Right kidney (tissue), 1 donor: ENCODE data around the gene SLC39A11.

Source experiments
- DNase-seq: peaks from one replicate; pipeline ENCODE4 v3.0.0-alpha.2; 2016

SLC39A11 gene

GRCh38 chr17:72977771-72978417, 114.6 kb downstream of the SLC39A11 start:
- no peak for DNase-seq

DNA sequence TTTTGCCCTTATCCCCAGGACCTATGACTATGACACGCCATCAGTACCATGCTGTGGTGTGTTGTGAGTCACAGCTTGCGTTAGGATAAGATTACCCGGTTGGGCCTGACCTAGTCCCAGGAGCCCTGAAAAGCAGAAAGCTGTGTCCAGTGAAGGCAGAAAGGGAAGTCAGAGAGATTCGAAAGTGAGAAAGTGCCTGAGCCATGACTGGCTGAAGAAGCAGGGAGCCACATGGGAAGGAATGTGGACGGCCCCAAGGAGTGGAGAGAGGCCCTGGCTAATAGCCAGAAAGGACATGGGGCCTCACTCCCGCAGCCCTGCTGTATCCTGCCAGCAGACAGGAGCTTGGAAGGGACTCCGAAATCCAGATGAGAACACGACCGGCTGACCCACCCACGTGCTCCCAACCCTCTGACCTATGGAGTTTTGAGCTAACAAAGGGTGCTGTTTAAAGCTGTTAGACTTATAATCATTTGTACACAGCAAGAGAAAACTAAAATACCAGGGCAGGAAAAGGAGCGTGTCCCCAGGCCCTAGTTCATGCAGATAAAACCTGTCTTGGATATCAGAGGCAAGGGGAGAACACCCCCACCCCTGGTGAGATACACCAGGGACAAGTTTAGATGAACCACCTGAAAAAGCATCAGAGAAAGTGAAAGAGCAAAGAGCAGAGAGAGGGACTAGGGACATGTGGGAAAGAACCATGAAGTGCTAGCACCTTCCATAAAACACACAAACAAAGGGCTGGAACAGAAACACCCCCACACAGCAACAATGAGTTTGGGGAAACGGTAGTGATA, 115.3 kb downstream of the SLC39A11 start:
- DNase-seq, result peak; percentile 37

DNA sequence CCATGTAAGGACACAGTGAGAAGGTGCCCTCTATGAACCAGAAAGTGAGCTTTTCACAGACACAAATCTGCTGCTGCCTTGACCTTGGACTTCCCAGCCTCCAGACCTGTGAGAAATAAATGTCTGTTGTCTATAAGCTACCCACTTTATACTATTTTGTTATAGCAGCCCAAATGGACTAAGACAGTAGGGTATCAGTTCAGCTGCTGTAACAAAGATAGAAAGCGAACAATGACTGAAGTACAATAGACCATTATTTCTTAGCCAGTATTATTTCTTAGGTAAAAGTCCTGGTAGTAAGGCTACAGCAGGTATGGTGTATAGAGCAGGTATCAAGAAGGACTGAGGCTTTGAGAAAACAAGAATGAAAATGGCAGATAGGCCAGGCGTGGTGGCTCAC, 117.0 kb downstream of the SLC39A11 start:
- no peak for DNase-seq

DNA sequence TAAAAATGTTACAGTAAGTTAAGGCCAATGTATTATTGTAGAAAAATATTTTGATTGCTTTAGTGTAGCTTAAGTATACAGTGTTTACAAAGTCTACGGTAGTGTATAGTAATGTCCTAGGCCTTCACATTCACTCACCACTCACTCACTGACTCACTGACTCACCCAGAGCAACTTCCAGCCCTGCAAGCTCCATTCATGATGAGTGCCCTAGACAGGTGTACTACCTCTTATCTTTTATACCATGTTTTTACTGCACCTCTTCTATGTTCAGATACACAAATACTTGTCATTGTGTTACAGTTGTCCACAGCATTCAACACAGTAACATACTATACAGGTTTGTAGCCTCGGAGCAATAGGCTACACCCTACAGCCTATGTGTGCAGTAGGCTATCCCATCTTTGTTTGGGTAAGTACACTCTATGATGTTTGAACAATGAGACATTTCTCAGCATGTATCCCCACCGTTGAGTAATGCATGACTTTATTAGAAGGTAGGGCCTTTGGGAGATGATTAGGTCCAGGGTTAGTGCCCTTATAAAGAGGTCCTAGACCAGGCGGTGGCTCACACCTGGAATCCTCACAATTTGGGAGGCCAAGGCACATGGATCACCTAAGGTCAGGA, 117.8 kb downstream of the SLC39A11 start:
- no peak for DNase-seq

GRCh38 chr17:72972263-72972951, 120.1 kb downstream of the SLC39A11 start:
- no peak for DNase-seq

GRCh38 chr17:72971226-72971880, 121.1 kb downstream of the SLC39A11 start:
- DNase-seq, result peak; percentile 53

- no peak for DNase-seq
Observed at GRCh38 chr17:72970797-72971196, 121.7 kb downstream of the SLC39A11 start.

DNA sequence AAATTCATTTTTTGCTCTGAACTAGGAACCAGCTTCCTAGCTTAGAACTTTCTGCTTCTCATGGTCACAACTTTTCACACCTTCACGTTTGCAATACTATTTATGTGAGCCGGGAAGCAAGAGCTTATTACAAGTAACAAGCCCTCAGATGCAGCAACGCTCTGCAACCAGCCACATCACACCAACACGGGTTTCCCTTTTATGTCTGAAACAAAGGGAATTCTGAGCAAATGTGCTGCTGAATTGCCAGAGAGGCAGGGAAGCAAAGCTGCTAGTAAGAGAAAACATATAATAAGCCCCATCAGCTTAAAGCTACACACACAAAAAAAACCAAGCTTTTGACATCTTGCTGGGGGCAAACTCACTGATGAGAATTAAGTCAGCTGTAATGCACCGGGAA, 122.2 kb downstream of the SLC39A11 start:
- DNase-seq, result no peak

DNA sequence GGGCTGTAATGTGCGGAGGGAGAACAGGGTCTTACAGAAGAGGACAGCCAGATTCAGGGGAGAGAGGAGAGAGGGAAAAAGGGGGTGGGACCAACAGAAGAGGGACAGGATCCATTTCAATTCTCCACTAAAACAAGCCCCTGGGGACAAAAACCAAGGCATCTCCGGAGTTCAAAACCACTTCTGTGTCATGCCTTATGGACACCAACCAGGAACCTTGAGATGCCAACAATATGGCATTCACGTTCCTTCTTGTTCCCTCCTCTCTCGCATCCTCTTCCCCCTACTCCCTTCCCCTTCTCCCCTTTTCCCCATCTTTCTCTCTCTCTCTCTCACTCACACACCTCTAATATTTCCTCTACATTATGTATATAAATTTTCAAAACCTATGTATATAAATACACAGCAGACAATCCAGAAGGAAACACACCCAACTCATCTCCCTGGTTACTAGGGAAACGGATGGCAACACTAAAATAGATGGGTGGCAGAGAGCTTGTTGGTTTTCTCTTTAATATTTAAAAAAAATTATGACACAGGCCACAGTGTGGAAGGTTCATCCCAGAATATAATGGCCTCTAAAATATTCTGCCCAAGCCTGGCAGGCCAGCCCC, 123.1 kb downstream of the SLC39A11 start:
- DNase-seq, result no peak

- DNase-seq, result no peak
Observed at GRCh38 chr17:72968798-72969197, 123.7 kb downstream of the SLC39A11 start.

- DNase-seq, result no peak
Observed at GRCh38 chr17:72967977-72968585, 124.4 kb downstream of the SLC39A11 start.

- no peak for DNase-seq
Observed at GRCh38 chr17:72967277-72967970, 125.1 kb downstream of the SLC39A11 start.

DNA sequence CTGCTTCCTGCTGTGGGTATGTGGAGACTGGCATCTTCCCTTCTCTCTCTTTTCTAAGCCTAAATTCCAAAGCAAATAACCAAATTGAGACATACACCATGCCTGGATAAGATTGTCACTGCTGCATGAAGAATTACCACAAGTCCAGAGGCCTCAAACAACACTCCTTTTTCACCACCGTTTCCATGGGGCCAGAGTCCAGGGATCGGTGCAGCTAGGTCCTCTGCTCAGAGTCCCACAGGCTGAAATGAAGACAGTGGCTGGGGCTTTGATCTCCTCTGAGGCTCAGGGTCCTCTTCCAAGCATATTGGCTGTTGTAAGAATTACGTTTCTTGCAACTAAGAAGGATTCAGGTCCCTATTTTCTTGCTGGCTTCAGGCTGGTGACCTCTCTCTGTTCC, 130.4 kb downstream of the SLC39A11 start:
- no peak for DNase-seq

DNA sequence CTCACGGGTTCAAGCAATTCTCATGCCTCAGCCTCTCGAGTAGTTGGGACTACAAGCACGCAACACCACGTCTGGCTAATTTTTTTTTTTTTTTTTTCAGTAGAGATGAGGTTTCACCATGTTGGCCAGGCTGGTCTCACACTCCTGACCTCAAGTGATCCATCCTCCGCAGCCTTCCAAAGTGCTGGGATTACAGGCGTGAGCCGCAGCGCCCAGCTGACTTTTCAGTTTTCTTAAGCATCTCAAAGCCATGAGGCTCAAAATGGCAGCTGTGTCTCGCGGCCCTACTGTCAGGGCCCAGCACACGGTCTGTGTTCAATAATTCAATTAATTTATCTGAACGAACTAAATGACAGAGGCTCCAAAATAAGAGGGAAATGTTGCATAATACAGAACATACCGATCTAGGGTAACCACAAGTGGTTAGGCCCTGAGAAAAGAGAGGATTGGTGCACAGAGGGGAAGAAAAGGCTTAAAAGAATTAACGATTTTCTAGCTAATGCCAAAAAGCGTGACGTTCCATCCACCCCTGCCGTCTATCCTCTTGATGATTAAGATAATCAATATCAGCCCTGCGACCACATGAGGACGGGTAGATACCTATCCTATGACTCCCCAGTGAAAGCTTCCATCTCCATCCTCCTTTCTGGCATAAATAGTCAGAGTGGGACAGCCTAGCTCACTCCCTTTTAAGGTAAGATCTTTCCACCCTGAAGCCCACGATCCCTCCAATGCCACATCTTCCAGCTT, 136.9 kb downstream of the SLC39A11 start:
- no peak for DNase-seq

- no peak for DNase-seq
Observed at GRCh38 chr17:72954579-72954978, 137.9 kb downstream of the SLC39A11 start.

GRCh38 chr17:72953621-72954020, 138.9 kb downstream of the SLC39A11 start:
- DNase-seq, result no peak

GRCh38 chr17:72952641-72953315, 139.7 kb downstream of the SLC39A11 start:
- no peak for DNase-seq

DNA sequence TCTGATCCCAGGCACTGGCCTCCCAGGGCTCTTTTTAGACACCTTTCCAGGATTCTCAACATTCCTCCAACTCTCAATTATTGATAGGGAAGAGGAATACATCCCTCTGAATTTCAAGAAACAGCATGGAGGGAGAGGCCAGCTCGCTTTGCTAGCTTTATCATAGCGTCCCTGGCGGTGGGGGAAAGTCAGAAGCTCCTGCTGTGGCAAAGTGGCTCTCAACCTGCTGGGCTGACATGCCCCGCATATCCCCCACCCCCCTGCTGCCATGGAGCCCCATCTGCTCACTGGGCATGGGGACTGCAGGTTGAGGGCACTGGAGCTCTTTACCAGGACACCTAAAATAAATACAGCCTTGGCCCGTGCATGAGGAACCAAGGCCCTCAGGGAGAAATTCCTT, 140.3 kb downstream of the SLC39A11 start:
- DNase-seq, result no peak

GRCh38 chr17:72950242-72950931, 142.1 kb downstream of the SLC39A11 start:
- DNase-seq, result no peak
